ENCODE measurements around the gene DYNLT5.

DNA sequence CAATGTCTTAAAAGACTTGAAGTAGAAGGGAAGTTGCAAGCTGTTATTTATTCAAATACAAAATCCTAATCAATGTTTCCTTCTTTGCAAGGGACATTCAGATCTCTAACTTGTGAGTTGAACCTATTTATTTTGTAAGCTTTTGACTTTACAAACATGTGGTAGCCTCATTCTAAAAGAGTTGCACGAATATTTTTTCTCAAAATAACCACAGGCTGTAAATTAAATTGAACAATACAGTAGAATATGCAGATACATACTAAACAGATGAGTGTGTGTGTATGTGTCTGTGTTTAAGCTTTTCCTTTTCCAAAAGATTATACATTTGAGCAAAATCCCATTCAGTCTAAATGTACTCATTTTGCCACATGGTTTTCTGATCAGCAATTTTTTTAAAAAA is 4.8 kb upstream of the DYNLT5 start:
- TF ChIP-seq, protein P1, sequence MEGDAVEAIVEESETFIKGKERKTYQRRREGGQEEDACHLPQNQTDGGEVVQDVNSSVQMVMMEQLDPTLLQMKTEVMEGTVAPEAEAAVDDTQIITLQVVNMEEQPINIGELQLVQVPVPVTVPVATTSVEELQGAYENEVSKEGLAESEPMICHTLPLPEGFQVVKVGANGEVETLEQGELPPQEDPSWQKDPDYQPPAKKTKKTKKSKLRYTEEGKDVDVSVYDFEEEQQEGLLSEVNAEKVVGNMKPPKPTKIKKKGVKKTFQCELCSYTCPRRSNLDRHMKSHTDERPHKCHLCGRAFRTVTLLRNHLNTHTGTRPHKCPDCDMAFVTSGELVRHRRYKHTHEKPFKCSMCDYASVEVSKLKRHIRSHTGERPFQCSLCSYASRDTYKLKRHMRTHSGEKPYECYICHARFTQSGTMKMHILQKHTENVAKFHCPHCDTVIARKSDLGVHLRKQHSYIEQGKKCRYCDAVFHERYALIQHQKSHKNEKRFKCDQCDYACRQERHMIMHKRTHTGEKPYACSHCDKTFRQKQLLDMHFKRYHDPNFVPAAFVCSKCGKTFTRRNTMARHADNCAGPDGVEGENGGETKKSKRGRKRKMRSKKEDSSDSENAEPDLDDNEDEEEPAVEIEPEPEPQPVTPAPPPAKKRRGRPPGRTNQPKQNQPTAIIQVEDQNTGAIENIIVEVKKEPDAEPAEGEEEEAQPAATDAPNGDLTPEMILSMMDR (conservative IDR thresholded peaks at IDR 0.05; ENCODE audit: low read depth, low read length) = no peak
- no peak for TF ChIP-seq EZH2 (IDR thresholded peaks at IDR 0.05; ENCODE audit: low read length, unreplicated experiment)
- TF ChIP-seq EZH2phosphoT487 (IDR thresholded peaks at IDR 0.05; ENCODE audit: borderline replicate concordance, low read length) = no peak
